ENCODE data around the gene NDUFV2.

NDUFV2 gene

GRCh38 chr18:9120796-9121195, 18.3 kb downstream of the NDUFV2 start:
- DNase-seq (ENCODE audit: low read depth) = no peak

DNA sequence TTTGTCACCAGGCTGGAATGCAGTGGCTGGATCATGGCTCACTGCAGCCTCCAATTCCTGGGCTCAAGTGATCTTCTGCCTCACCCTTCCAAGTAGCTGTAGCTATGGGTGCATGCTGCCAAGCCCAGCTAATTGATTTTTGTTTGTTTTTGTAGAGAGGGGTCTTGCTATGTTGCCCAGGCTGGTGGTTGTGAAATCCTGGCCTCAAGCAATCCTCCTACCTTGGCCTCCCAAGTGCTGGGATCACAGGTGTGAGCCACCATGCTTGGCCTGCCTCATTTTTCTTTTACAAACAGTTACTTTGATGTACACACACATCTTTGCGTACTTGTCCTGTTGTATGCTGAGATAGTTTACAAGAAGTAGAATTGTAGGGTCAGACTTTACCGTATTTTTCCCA, 21.0 kb downstream of the NDUFV2 start:
- no peak for DNase-seq (ENCODE audit: low read depth)

- no peak for DNase-seq (ENCODE audit: low read depth)
Measured at GRCh38 chr18:9124824-9125223, 22.3 kb downstream of the NDUFV2 start.

- DNase-seq (ENCODE audit: low read depth) = no peak
Measured at GRCh38 chr18:9126337-9126736, 23.8 kb downstream of the NDUFV2 start.

DNA sequence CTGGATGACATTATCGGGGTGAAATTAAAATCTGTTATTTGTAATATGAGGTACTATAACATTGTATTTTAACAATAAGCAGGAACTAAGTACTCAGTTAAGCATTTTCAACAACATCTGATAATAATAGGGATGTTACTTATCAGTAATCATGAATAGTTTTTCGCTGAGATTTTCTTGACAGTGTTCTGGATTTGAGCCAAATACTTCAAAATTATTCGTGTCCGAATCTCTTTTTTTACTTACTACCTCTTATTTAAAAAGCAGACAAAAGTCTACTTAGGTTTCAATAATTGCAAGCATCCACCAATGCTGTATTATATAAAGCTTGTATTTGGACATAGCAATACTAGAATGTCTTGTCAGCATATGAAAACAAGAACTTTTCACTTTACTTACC, 27.7 kb downstream of the NDUFV2 start:
- DNase-seq (ENCODE audit: low read depth) = no peak

DNA sequence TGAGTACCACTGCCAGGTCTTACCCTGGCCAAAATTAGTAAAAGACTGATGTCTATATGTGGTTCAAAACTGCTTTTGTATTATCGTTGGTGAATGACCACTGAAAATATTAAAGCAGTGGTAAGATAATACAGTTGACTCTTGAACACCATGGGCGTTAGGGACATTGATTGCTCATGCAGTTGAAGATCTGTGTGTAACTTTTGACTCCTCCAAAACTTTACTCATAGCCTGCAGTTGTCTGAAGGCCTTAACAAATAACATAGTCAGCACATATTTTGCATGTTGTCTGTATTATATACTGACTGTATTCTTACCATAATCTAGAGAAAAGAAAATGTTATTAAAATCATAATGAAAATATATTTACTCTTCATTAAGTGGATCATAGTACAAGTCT, 28.3 kb downstream of the NDUFV2 start:
- no peak for DNase-seq (ENCODE audit: low read depth)

DNA sequence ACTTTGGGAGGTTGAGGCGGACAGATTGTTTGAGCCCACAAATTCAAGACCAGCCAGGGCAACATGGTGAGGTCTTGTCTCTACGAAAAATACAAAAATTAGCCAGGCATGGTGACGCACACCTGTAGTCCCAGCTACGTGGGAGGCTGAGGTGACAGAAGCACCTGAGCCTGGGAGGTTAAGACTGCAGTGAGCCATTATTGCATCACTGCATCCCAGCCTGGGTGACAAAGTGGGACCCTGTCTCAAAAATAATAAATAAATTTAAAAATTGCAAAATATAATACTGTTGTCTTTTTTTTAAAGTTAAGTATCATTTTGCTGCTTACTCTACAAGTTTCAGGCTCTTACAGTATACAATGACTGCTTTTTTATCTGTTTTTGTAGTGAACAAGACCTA, 30.1 kb downstream of the NDUFV2 start:
- no peak for DNase-seq (ENCODE audit: low read depth)

DNA sequence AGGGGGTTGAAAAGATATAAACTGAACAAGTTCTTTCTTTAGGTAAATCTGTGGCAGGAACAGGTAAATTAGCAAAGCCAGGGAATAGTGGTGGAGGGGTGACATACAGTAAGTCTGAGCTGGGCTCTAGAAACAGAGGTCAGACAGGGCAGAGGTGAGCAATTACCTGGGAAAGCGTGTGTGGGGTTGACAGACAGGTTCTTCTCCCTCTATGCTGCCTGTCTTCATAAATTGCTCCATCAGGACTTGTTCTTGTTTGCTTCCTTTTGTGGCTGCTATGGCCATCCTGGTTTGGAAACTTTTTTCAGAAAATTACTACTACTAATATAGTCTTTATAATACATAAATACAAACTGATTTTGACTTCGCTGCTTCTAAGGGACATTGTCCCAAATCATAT, 30.7 kb downstream of the NDUFV2 start:
- DNase-seq (ENCODE audit: low read depth) = no peak

DNA sequence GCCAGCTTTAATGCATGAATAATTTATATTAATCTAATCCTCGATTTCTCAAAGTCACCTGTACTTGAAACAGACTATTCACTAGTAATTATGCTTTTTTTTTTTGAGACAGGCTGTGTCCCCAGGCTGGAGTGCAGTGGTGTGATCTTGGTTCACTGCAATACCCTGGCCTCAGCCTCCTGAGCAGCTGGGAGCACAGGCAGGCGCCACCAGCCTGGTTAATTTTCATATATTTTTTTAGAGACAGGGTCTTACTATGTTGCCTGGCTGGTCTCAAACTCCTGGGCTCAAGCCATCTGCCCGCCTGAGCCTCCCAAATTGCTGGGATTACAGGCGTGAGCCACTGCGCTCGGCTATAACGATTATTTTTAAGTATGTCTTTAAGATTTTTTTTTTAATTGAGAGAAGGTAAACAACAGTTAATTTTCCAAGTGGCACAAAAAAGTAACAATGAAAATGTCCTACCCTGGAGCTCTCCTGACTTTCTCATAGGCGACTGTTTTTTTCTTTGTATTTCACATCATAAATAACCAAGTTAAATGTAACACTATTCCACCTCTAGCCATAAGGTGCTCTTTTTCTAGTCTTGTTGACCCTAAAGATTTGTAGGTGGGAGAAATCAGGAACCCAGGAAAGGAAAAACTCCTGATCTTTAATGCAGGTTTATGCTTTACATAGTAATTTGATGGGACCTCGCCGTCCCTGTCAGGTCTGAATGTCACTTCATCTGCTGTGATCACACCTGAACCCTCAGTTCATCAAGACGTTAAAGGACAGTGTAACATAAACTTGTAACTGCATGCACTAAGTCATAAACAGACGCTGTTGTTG, 32.8 kb downstream of the NDUFV2 start:
- DNase-seq (ENCODE audit: low read depth) = no peak

GRCh38 chr18:9135912-9136314, 33.4 kb downstream of the NDUFV2 start:
- peak; percentile 53 for DNase-seq (ENCODE audit: low read depth)

- DNase-seq (ENCODE audit: low read depth) = peak; percentile 99
Measured at GRCh38 chr18:9136315-9137155, 34.0 kb downstream of the NDUFV2 start, which contains the start of gene ANKRD12. ANKRD12 (plus strand) TSS chr18:9136781; CDS start chr18:9182433, 45,652 bp downstream.

GRCh38 chr18:9137168-9138066, 34.9 kb downstream of the NDUFV2 start:
- peak; percentile 69 for DNase-seq (ENCODE audit: low read depth)

GRCh38 chr18:9139400-9140039, 37.0 kb downstream of the NDUFV2 start:
- no peak for DNase-seq (ENCODE audit: low read depth)

- no peak for DNase-seq (ENCODE audit: low read depth)
Measured at GRCh38 chr18:9140381-9140780, 37.9 kb downstream of the NDUFV2 start.

GRCh38 chr18:9140984-9141383, 38.5 kb downstream of the NDUFV2 start:
- DNase-seq (ENCODE audit: low read depth) = no peak

GRCh38 chr18:9146224-9146623, 43.7 kb downstream of the NDUFV2 start:
- DNase-seq (ENCODE audit: low read depth) = no peak

- no peak for DNase-seq (ENCODE audit: low read depth)
Measured at GRCh38 chr18:9147440-9148202, 45.1 kb downstream of the NDUFV2 start.

- no peak for DNase-seq (ENCODE audit: low read depth)
Measured at GRCh38 chr18:9148203-9148552, 45.7 kb downstream of the NDUFV2 start.

- DNase-seq (ENCODE audit: low read depth) = no peak
Measured at GRCh38 chr18:9150121-9150520, 47.6 kb downstream of the NDUFV2 start.

- DNase-seq (ENCODE audit: low read depth) = no peak
Measured at GRCh38 chr18:9153256-9153655, 50.8 kb downstream of the NDUFV2 start.
